ENCODE measurements around the gene DENR.

DNA sequence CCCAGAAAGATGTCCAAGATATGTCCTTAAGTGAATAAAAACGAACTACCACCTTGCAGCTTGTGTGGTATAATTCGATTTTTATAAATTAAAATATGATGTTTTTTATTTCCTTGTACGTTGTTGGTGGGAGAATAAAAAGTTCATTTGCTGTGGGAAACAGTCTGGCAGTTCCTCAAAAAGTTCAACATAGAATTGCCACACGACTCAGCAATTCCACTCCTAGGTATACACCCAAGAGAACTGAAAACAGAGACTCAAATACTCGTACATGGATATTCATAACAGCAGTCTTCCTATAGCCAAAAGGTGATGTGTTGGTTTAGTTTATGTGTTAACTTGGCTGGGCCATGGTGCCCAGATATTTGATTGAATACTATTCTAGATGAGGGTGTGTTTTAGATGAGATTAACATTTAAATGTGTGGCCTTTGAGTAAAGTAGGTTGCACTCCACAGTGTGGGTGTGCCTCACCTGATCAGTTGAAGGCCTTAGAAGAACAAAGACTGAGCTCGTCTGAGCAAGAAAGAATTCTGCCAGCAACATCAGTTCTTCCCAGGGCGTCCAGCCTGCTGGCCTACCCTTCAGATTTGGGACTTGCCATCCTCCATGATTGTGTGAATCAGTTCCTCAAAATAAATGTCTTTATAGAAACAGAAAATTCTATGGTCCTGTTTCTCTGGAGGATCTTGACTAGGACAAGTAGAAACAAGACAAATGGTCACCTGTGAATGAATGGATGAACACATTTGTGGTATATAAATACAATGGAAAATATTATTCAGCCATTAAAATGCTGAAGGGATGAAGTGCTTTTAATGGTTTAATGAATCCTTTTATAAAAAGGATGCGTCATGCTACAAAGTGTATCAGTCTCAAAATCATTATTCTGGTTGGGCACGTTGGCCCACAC lies 5.1 kb upstream of the DENR start:
- TF ChIP-seq GATA2 (IDR thresholded peaks at IDR 0.05; ENCODE audit: low read depth, low read length) (no peak), GATA3 (IDR thresholded peaks at IDR 0.05; ENCODE audit: low read depth, low read length) (no peak)

Measured in SH-SY5Y (cell line).